HG03442 (cell line): ENCODE data around the gene CDC42BPA.

ENCODE experiments used
- ATAC-seq: cut with Tn5 transposase; IDR thresholded peaks from one replicate; pipeline ENCODE4 v1.9.1; 2021; ENCODE audit warnings: mild to moderate bottlenecking, moderate library complexity; ENCODE audit not compliant: unreplicated experiment

Gene CDC42BPA

GRCh38 chr1:227071895-227072587 lies 246.3 kb downstream of the CDC42BPA start:
- no peak for ATAC-seq

- no peak for ATAC-seq
Observed at GRCh38 chr1:227070638-227071285, 247.5 kb downstream of the CDC42BPA start.

GRCh38 chr1:227069490-227069889 lies 248.8 kb downstream of the CDC42BPA start:
- ATAC-seq: no peak

GRCh38 chr1:227068883-227069282 lies 249.4 kb downstream of the CDC42BPA start:
- ATAC-seq: no peak

GRCh38 chr1:227066999-227067398 lies 251.3 kb downstream of the CDC42BPA start:
- ATAC-seq: no peak

GRCh38 chr1:227065311-227065710 lies 253.0 kb downstream of the CDC42BPA start:
- no peak for ATAC-seq

- no peak for ATAC-seq
Observed at GRCh38 chr1:227062306-227062705, 256.0 kb downstream of the CDC42BPA start.

GRCh38 chr1:227059076-227059475 lies 259.2 kb downstream of the CDC42BPA start:
- ATAC-seq: no peak

GRCh38 chr1:227058321-227058751 lies 260.0 kb downstream of the CDC42BPA start:
- no peak for ATAC-seq

- ATAC-seq: no peak
Observed at GRCh38 chr1:227049253-227049652, 269.0 kb downstream of the CDC42BPA start.

GRCh38 chr1:227043755-227044154 lies 274.5 kb downstream of the CDC42BPA start:
- no peak for ATAC-seq

GRCh38 chr1:227042292-227042691 lies 276.0 kb downstream of the CDC42BPA start:
- no peak for ATAC-seq

GRCh38 chr1:227038401-227038800 lies 279.9 kb downstream of the CDC42BPA start:
- ATAC-seq: no peak

- no peak for ATAC-seq
Observed at GRCh38 chr1:227037121-227037520, 281.2 kb downstream of the CDC42BPA start.

GRCh38 chr1:227035316-227035715 lies 283.0 kb downstream of the CDC42BPA start:
- ATAC-seq: no peak

- ATAC-seq: no peak
Observed at GRCh38 chr1:227033880-227034279, 284.4 kb downstream of the CDC42BPA start.

- ATAC-seq: no peak
Observed at GRCh38 chr1:227032396-227032795, 285.9 kb downstream of the CDC42BPA start.

- ATAC-seq: no peak
Observed at GRCh38 chr1:227016990-227017389, 301.3 kb downstream of the CDC42BPA start.

GRCh38 chr1:227010645-227011044 lies 307.6 kb downstream of the CDC42BPA start:
- ATAC-seq: no peak

GRCh38 chr1:227009937-227010336 lies 308.4 kb downstream of the CDC42BPA start:
- ATAC-seq: no peak

GRCh38 chr1:227006226-227006796 lies 312.0 kb downstream of the CDC42BPA start:
- peak; percentile 95 for ATAC-seq

- ATAC-seq: no peak
Observed at GRCh38 chr1:227004796-227005195, 313.5 kb downstream of the CDC42BPA start.
